ENCODE results near the gene PDE4D. TPM values are rescaled to one million over a fixed set of nuclear protein-coding genes. Genes with fewer than 3 reads are reported as not detected.

Gene PDE4D
- total RNA-seq, 6 experiments from 2014 or later: 1.6 to 10.3 (median 5.6) TPM

GRCh38 chr5:59274106-59274636, 619.4 kb downstream of the PDE4D start:
- intact Hi-C loops (cut with DNase I): no loop called here

GRCh38 chr5:59272809-59273427, 620.6 kb downstream of the PDE4D start:
- 61% methylated on average over 3 of the region's 3 CpGs for WGBS (ENCODE audit: insufficient coverage, low coverage, low lambda C conversion rate, missing lambda C conversion rate)
- Histone ChIP-seq H3K27me3 (no peaks in the 10 kb centered on the region), H3K27ac (no peak overlapping the region), H3K9me3 (no peaks in the 10 kb centered on the region), H3K4me1 (no peaks in the 10 kb centered on the region), H3K36me3 (no peaks in the 10 kb centered on the region), H3K4me3 (no peak overlapping the region)
- intact Hi-C loops (cut with DNase I): no loop called here
- DNase-seq (no peak), ATAC-seq (no peak)
- TF ChIP-seq POLR2A (IDR thresholded peaks at IDR 0.05) (no peak), CTCF (IDR thresholded peaks at IDR 0.05) (no peak)

More at GRCh38 chr5:59274106-59274636, 619.4 kb downstream of the PDE4D start:
- Histone ChIP-seq H3K4me1 (no peaks in the 10 kb centered on the region), H3K27ac (no peak overlapping the region), H3K27me3 (no peaks in the 10 kb centered on the region), H3K9me3 (no peaks in the 10 kb centered on the region), H3K4me3 (no peak overlapping the region), H3K36me3 (no peaks in the 10 kb centered on the region)
- 79% methylated on average over 4 of the region's 4 CpGs for WGBS (ENCODE audit: insufficient coverage, low coverage, low lambda C conversion rate, missing lambda C conversion rate)
- ATAC-seq (no peak), DNase-seq (no peak)
- TF ChIP-seq CTCF (IDR thresholded peaks at IDR 0.05) (no peak), POLR2A (IDR thresholded peaks at IDR 0.05) (no peak)

- TF ChIP-seq POLR2A (IDR thresholded peaks at IDR 0.05): no peak
- TF ChIP-seq CTCF (IDR thresholded peaks at IDR 0.05): no peak
- WGBS (ENCODE audit: insufficient coverage, low coverage, low lambda C conversion rate, missing lambda C conversion rate): 75% methylated on average over 4 of the region's 4 CpGs
These were observed 624.6 kb downstream of the PDE4D start for GRCh38 chr5:59268756-59269415.

GRCh38 chr5:59267033-59267432, 626.5 kb downstream of the PDE4D start:
- no peak for TF ChIP-seq CTCF (IDR thresholded peaks at IDR 0.05)
- no peak for TF ChIP-seq POLR2A (IDR thresholded peaks at IDR 0.05)
- Histone ChIP-seq H3K9me3 (no peaks in the 10 kb centered on the region), H3K27me3 (no peaks in the 10 kb centered on the region), H3K36me3 (no peaks in the 10 kb centered on the region), H3K4me1 (no peaks in the 10 kb centered on the region), H3K27ac (no peak overlapping the region), H3K4me3 (no peak overlapping the region)
- 92% methylated on average over 1 of the region's 1 CpG for WGBS (ENCODE audit: insufficient coverage, low coverage, low lambda C conversion rate, missing lambda C conversion rate)
- intact Hi-C loops (cut with DNase I): no loop called here
- DNase-seq: no peak
- ATAC-seq: no peak

More at GRCh38 chr5:59268756-59269415, 624.6 kb downstream of the PDE4D start:
- H3K36me3 ChIP-seq: no peaks in the 10 kb centered on the region
- no peak overlapping the region for H3K27ac ChIP-seq
- H3K4me3 ChIP-seq: no peak overlapping the region
- no peak for ATAC-seq
- H3K4me1 ChIP-seq: no peaks in the 10 kb centered on the region
- no peak for DNase-seq
- H3K27me3 ChIP-seq: no peaks in the 10 kb centered on the region
- intact Hi-C loops (cut with DNase I): no loop called here
- H3K9me3 ChIP-seq: no peaks in the 10 kb centered on the region

Data from right lobe of liver (tissue), 6 donors.